Neural progenitor cell (in vitro differentiated cells): ENCODE results near the gene CAPRIN2.

ENCODE experiments used
- EZH2phosphoT487 ChIP-seq: fragments of 200-600 bp; sonication (generic); IDR thresholded peaks from 2 replicates; pipeline ENCODE4 v1.6.1; 2017; ENCODE audit warnings: antibody characterized with exemption
- TF ChIP-seq, protein P1 (sequence below): fragments of 200-600 bp; sonication (generic); IDR thresholded peaks from 2 replicates; pipeline ENCODE4 v1.5.1; 2017; ENCODE audit warnings: antibody characterized with exemption, mild to moderate bottlenecking

GRCh38 chr12:30794591-30795409, 40.0 kb upstream of the CAPRIN2 start:
- no peak for TF ChIP-seq EZH2phosphoT487
- TF ChIP-seq, protein P1, sequence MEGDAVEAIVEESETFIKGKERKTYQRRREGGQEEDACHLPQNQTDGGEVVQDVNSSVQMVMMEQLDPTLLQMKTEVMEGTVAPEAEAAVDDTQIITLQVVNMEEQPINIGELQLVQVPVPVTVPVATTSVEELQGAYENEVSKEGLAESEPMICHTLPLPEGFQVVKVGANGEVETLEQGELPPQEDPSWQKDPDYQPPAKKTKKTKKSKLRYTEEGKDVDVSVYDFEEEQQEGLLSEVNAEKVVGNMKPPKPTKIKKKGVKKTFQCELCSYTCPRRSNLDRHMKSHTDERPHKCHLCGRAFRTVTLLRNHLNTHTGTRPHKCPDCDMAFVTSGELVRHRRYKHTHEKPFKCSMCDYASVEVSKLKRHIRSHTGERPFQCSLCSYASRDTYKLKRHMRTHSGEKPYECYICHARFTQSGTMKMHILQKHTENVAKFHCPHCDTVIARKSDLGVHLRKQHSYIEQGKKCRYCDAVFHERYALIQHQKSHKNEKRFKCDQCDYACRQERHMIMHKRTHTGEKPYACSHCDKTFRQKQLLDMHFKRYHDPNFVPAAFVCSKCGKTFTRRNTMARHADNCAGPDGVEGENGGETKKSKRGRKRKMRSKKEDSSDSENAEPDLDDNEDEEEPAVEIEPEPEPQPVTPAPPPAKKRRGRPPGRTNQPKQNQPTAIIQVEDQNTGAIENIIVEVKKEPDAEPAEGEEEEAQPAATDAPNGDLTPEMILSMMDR = no peak
